Dendritic cell treated with granulocyte-macrophage colony-stimulating factor and Interleukin-4, amounts not matched to agents 40 ng/mL and 50 ng/mL, for 4 days (primary cell): ENCODE measurements around the gene WIPF1.

Experiments
- H3K27ac Mint-ChIP-seq: one replicate; pipeline ENCODE4 v1.8.0; 2022; ENCODE audit warnings: mild to moderate bottlenecking, mixed read lengths
- H3K27me3 Mint-ChIP-seq: one replicate; pipeline ENCODE4 v1.8.0; 2022; ENCODE audit warnings: mild to moderate bottlenecking, mixed read lengths
- H3K36me3 Mint-ChIP-seq: one replicate; pipeline ENCODE4 v1.8.0; 2022; ENCODE audit warnings: low read depth, mixed read lengths
- H3K4me1 Mint-ChIP-seq: one replicate; pipeline ENCODE4 v1.8.0; 2022; ENCODE audit warnings: low read depth, mixed read lengths
- H3K4me3 Mint-ChIP-seq: one replicate; pipeline ENCODE4 v1.8.0; 2022; ENCODE audit warnings: mild to moderate bottlenecking, moderate library complexity, mixed read lengths
- H3K9me3 Mint-ChIP-seq: one replicate; pipeline ENCODE4 v1.8.0; 2022; ENCODE audit warnings: mixed read lengths
- intact Hi-C: fragments of 100-400 bp; cut with micrococcal nuclease; formaldehyde crosslinking; loops from one replicate; pipeline ENCODE4 v1.15.0; 2022

The WIPF1 gene

DNA sequence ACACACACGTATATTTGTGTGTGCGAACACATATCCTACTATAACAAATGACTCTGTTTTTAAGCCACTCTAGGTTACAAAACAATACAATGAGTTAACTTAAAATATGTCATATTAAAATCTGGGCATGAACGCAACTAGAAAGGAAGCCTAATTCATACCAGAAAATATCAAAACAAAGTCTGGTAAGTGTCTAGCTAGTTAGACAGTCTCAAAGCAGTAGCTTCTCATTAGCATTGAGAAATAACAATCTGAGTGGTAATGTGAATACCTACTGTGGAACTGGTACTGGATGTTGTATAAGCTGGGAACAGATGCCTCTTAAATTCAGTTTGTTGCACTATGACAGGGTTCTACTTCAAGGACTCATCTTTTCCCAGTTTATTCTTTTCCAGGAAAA lies 32.5 kb upstream of the WIPF1 start:
- H3K4me1 Mint-ChIP-seq: peaks cover 71% of the 10 kb centered on the region
- H3K27me3 Mint-ChIP-seq: no peaks in the 10 kb centered on the region
- peaks cover 85% of the 10 kb centered on the region for H3K36me3 Mint-ChIP-seq
- H3K9me3 Mint-ChIP-seq: no peaks in the 10 kb centered on the region
- H3K4me3 Mint-ChIP-seq: no peak overlapping the region
- peak overlapping the region; percentile 92 for H3K27ac Mint-ChIP-seq
- intact Hi-C loops: loop anchor here (2.0 to 5.0 kb wide), 3 partner anchors 13 to 57 kb away; no protein-coding TSS in a partner anchor

- H3K27me3 Mint-ChIP-seq: no peaks in the 10 kb centered on the region
- intact Hi-C loops: no loop called here
- H3K27ac Mint-ChIP-seq: peak overlapping the region; percentile 12
- H3K4me3 Mint-ChIP-seq: no peak overlapping the region
- H3K9me3 Mint-ChIP-seq: no peaks in the 10 kb centered on the region
- H3K36me3 Mint-ChIP-seq: peaks cover 91% of the 10 kb centered on the region
- H3K4me1 Mint-ChIP-seq: peaks cover 69% of the 10 kb centered on the region
Observed at GRCh38 chr2:174629506-174629905, 31.9 kb upstream of the WIPF1 start.

- Mint-ChIP-seq H3K27me3 (no peaks in the 10 kb centered on the region), H3K36me3 (peaks cover 92% of the 10 kb centered on the region), H3K9me3 (no peaks in the 10 kb centered on the region), H3K4me3 (no peak overlapping the region), H3K27ac (no peak overlapping the region), H3K4me1 (peaks cover 76% of the 10 kb centered on the region)
- intact Hi-C loops: no loop called here
Observed at GRCh38 chr2:174628528-174629169, 31.0 kb upstream of the WIPF1 start.

- H3K27ac Mint-ChIP-seq: peak overlapping the region; percentile 59
- no peak overlapping the region for H3K4me3 Mint-ChIP-seq
- intact Hi-C loops: no loop called here
- peaks cover 87% of the 10 kb centered on the region for H3K36me3 Mint-ChIP-seq
- H3K27me3 Mint-ChIP-seq: no peaks in the 10 kb centered on the region
- H3K9me3 Mint-ChIP-seq: no peaks in the 10 kb centered on the region
- peaks cover 71% of the 10 kb centered on the region for H3K4me1 Mint-ChIP-seq
Observed at GRCh38 chr2:174627216-174627615, 29.6 kb upstream of the WIPF1 start.

DNA sequence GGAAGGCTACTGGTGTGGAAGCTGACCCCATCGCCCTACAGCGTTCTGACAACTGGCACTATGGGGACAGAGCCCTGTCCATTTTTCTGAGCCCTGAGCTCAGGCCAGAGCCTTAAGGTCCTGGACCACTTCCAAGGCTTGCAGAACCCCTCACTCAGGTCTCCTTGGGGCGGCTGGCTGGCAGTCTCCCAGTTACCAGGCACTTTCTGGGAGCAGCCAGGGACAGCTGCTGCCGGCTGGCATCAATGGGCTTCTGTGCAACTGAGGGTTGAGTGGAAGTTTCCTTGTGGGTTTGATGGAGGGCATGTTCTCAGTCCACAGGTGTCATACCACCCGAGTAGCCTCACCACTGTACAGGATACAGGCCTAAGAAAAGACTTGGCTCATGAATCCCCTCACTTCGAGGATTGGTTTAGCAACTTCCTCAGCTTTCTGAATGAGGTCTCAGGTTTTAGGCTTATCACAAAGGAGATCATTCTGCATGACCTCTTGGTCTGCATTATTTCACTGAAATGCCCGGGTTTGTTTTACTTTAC lies 27.4 kb upstream of the WIPF1 start:
- intact Hi-C loops: no loop called here
- Mint-ChIP-seq H3K27ac (no peak overlapping the region), H3K36me3 (peaks cover 83% of the 10 kb centered on the region), H3K27me3 (no peaks in the 10 kb centered on the region), H3K4me3 (no peak overlapping the region), H3K9me3 (no peaks in the 10 kb centered on the region), H3K4me1 (peaks cover 64% of the 10 kb centered on the region)

DNA sequence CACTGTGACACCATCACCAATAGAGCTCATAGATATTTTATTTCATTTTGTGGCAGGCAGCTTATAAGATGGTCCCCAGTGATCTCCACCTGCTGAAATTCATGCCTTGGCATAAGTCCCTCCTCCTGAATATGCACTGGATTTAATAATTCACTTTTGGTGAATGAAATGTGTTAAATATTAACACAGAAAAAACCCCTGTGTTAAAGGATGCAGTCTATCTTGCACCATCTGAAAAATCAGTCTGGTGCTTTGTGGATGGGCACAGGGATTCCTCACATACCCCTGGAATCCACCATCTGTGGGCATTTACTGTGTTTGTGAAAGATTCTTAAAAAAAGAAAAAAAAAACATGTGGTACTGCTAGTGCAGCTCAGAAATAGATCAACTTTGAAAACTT lies 26.1 kb upstream of the WIPF1 start:
- Mint-ChIP-seq H3K4me1 (peaks cover 59% of the 10 kb centered on the region), H3K9me3 (no peaks in the 10 kb centered on the region), H3K27me3 (no peaks in the 10 kb centered on the region), H3K4me3 (no peak overlapping the region), H3K36me3 (peaks cover 82% of the 10 kb centered on the region), H3K27ac (no peak overlapping the region)
- intact Hi-C loops: no loop called here

DNA sequence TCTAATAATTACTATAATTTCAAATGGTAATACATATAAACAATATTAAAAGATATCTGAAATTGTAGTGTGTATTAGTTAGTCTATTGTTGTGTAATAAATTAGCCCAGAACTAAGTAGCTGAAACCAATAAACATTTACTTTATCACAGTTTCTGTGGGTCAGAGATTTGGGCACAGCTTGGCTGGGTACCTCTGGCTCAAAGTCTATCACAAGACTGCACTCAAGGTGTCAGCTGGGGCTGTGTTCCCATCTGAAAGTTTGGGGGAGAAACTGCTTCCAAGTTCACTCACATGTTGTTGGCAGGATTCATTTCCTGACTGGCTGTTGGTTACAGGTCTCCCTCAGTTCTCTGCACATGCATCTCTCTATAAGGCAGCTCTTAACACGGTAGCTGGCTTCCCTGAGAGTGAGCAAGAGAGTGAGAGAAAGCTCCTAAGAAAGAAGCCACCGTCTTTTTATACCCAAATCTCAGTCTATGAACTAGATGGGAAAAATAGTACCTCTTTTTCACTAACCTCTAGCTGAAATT lies 25.6 kb upstream of the WIPF1 start:
- Mint-ChIP-seq H3K27ac (no peak overlapping the region), H3K36me3 (peaks cover 82% of the 10 kb centered on the region), H3K4me1 (peaks cover 59% of the 10 kb centered on the region), H3K4me3 (no peak overlapping the region), H3K9me3 (no peaks in the 10 kb centered on the region), H3K27me3 (no peaks in the 10 kb centered on the region)
- intact Hi-C loops: no loop called here

GRCh38 chr2:174621323-174621722 lies 23.7 kb upstream of the WIPF1 start:
- Mint-ChIP-seq H3K36me3 (peaks cover 78% of the 10 kb centered on the region), H3K4me1 (peaks cover 59% of the 10 kb centered on the region), H3K27me3 (no peaks in the 10 kb centered on the region), H3K4me3 (no peak overlapping the region), H3K9me3 (no peaks in the 10 kb centered on the region), H3K27ac (peak overlapping the region; percentile 13)
- intact Hi-C loops: no loop called here

DNA sequence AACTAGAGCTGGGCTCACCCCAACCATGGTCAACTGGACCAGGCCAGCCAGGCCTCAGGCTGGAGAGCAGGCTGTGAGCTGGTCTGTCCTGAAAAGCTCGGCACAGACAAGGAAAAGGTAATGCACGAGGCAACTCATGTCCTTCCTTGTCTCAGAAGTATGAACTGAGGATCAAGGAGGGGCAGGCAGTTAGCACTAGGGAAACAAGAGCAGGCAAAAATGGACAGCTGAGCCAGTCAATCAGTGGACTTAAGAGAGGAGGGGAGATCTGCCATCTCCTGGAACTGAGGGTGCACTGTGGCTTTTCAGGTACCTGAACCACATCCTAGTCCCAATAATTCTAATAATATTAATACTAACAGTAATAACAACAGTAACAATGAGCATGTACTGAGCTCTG lies 20.6 kb upstream of the WIPF1 start:
- no peaks in the 10 kb centered on the region for H3K27me3 Mint-ChIP-seq
- H3K4me3 Mint-ChIP-seq: no peak overlapping the region
- intact Hi-C loops: no loop called here
- H3K4me1 Mint-ChIP-seq: peaks cover 70% of the 10 kb centered on the region
- peaks cover 69% of the 10 kb centered on the region for H3K36me3 Mint-ChIP-seq
- no peaks in the 10 kb centered on the region for H3K9me3 Mint-ChIP-seq
- H3K27ac Mint-ChIP-seq: peak overlapping the region; percentile 75

GRCh38 chr2:174617718-174618117 lies 20.1 kb upstream of the WIPF1 start:
- Mint-ChIP-seq H3K4me1 (peaks cover 70% of the 10 kb centered on the region), H3K27ac (peak overlapping the region; percentile 75), H3K9me3 (no peaks in the 10 kb centered on the region), H3K36me3 (peaks cover 70% of the 10 kb centered on the region), H3K4me3 (no peak overlapping the region), H3K27me3 (no peaks in the 10 kb centered on the region)
- intact Hi-C loops: loop anchor here (2.0 kb wide), 1 partner anchor 13 kb away; no protein-coding TSS in a partner anchor

DNA sequence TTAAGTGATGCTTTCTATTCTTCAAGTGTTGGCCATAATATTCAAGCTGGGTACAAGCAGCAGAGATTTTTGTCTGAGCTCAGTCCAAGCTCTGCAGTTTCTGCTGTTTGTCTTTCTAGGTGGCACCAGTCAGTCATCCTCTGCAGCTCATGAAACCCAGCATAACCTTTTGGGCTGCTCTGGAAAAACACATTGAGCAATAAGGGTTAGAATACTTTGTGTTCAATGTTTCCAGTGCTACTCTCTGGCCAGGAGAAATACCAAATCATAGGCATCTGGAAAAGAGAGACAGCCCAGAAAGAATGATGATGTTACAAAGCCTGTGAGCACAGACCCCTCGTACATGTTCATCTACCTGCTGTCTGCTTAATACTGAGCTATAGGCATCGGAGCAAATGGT lies 19.5 kb upstream of the WIPF1 start:
- peak overlapping the region; percentile 75 for H3K27ac Mint-ChIP-seq
- H3K9me3 Mint-ChIP-seq: no peaks in the 10 kb centered on the region
- no peak overlapping the region for H3K4me3 Mint-ChIP-seq
- H3K4me1 Mint-ChIP-seq: peaks cover 65% of the 10 kb centered on the region
- intact Hi-C loops: loop anchor here (2.0 kb wide), 1 partner anchor 14 kb away; no protein-coding TSS in a partner anchor
- no peaks in the 10 kb centered on the region for H3K27me3 Mint-ChIP-seq
- H3K36me3 Mint-ChIP-seq: peaks cover 76% of the 10 kb centered on the region

DNA sequence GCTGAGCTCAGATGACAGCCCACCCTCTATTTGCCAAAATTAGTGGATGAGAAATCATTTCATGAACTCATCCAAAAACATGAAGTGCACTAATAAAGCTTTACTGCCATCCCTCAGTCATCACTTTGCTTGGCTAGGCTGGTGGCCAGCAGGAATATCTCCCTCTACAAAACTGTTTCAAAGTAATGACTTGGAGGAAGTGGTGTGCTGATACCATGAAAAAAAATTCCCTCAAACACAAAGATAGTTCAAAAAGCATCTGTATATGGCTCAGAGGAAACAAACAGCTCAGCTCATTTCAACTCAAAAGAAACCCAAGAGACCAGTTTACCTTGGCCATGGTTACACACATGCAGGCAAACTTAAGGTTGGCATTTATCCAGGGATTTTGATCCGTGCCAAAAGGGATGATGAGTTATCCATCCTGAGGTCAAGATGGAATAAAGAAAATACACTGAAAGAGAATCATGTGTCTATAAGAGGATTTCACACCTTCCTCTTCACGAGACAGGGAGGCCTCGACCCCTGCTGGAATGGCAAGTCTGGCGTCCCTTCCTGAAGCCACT lies 18.4 kb upstream of the WIPF1 start:
- Mint-ChIP-seq H3K27me3 (no peaks in the 10 kb centered on the region), H3K36me3 (peaks cover 83% of the 10 kb centered on the region), H3K9me3 (no peaks in the 10 kb centered on the region), H3K27ac (peak overlapping the region; percentile 75), H3K4me1 (peaks cover 73% of the 10 kb centered on the region), H3K4me3 (no peak overlapping the region)
- intact Hi-C loops: loop anchor here (2.0 kb wide), 1 partner anchor 15 kb away; no protein-coding TSS in a partner anchor

DNA sequence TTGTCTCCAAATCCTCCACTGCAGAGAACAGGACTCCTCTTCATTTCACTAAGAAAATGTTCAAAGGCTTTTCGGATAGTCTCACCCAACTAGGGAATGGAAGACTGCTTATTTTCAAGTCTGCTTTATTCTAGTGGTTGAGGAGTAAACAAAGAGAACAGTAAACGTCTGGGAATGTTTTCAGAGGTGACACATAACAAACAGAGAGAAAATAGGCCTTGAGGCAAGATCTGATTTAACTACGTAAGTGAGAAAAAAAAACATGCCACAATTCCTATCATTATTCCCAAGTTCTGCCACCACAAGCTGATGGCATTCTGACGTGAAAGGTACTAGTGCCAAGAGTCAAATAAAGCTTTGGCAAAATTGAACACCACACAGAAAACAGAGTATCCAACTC lies 16.7 kb upstream of the WIPF1 start:
- Mint-ChIP-seq H3K9me3 (no peaks in the 10 kb centered on the region), H3K36me3 (peaks cover 83% of the 10 kb centered on the region), H3K27me3 (no peaks in the 10 kb centered on the region), H3K4me3 (no peak overlapping the region), H3K4me1 (peaks cover 81% of the 10 kb centered on the region), H3K27ac (peak overlapping the region; percentile 30)
- intact Hi-C loops: no loop called here

DNA sequence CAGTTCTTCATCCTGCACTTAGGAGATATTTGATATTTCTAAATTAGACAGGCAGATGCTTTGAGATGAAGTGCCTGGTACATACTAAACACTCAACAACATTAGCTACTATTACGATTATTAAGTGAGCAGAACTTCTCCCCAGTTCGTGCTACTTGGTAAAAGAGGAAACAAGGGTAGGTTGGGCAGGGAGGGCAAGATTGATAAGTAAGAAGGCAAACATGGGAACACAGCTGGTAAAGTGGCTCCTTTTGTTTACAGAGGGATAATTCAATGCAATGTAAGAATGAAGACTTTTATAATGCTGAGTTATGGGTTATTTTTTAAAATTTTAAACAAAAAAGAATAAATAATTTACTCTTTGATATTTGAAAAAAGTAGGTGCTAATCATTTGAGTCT lies 15.9 kb upstream of the WIPF1 start:
- intact Hi-C loops: no loop called here
- H3K9me3 Mint-ChIP-seq: no peaks in the 10 kb centered on the region
- no peaks in the 10 kb centered on the region for H3K27me3 Mint-ChIP-seq
- peak overlapping the region; percentile 30 for H3K27ac Mint-ChIP-seq
- no peak overlapping the region for H3K4me3 Mint-ChIP-seq
- peaks cover 77% of the 10 kb centered on the region for H3K36me3 Mint-ChIP-seq
- H3K4me1 Mint-ChIP-seq: peaks cover 76% of the 10 kb centered on the region
